Natural killer cell treated with Interleukin-12 subunit alpha and Interleukin-12 subunit beta and Interleukin-15 and Interleukin-18, amount 100 ng/mL, for 72 hours (primary cell): ENCODE data around the gene CLRN3. TPM values are rescaled to one million over a fixed set of nuclear protein-coding genes. Genes with fewer than 3 reads are reported as not detected.
A peak's percentile ranks its signal among the peaks of the same experiment; 100 is the strongest.

Experiments
- ATAC-seq, 2 donors: fragments of 150-1000 bp; cut with Tn5 transposase in 1 of 2; sonication (Bioruptor Pico), chemical (Tn5 transposase) in 1 of 2; 2 replicates each; pipeline ENCODE4 v1.10.0; 2021
- DNase-seq: peaks from one replicate; pipeline ENCODE4 v3.0.0; 2022; ENCODE audit warnings: low spot score
- H3K27ac Mint-ChIP-seq, 2 donors: 1 replicate in 1 of 2; 2 replicates in 1 of 2; pipeline ENCODE4 v1.8.0; 2022; ENCODE audit warnings: mixed read lengths in 2 of 2, mild to moderate bottlenecking in 1 of 2, moderate library complexity in 1 of 2
- H3K27me3 Mint-ChIP-seq, 2 donors: 1 replicate in 1 of 2; 2 replicates in 1 of 2; pipeline ENCODE4 v1.8.0; 2022; ENCODE audit warnings: mixed read lengths in 2 of 2
- H3K36me3 Mint-ChIP-seq: one replicate; pipeline ENCODE4 v1.8.0; 2022; ENCODE audit warnings: mixed read lengths
- H3K4me1 Mint-ChIP-seq, 2 donors: 1 replicate in 1 of 2; 2 replicates in 1 of 2; pipeline ENCODE4 v1.8.0; 2022; ENCODE audit warnings: low read depth in 2 of 2, mixed read lengths in 2 of 2, mild to moderate bottlenecking in 1 of 2
- H3K4me3 Mint-ChIP-seq: one replicate; pipeline ENCODE4 v1.8.0; 2022; ENCODE audit warnings: mixed read lengths
- H3K9me3 Mint-ChIP-seq: 2 replicates; pipeline ENCODE4 v1.8.0; 2022; ENCODE audit warnings: mixed read lengths
- total RNA-seq, 2 donors: library from RNA; stranded (reverse); gene quantifications; one replicate each; pipeline ENCODE4 v1.2.3, GENCODE V29; 2022

CLRN3 gene
- total RNA-seq, 2 donors from 2014 or later: not detected

GRCh38 chr10:127911218-127911866 is 18.6 kb upstream of the CLRN3 start:
- no peak for DNase-seq
- H3K4me3 Mint-ChIP-seq: no peak overlapping the region
- no peaks in the 10 kb centered on the region for H3K9me3 Mint-ChIP-seq
- H3K36me3 Mint-ChIP-seq: no peaks in the 10 kb centered on the region
- no peak for ATAC-seq
- H3K27ac Mint-ChIP-seq: no peak overlapping the region
- peaks cover 4 to 8% of the 10 kb centered on the region in 2 donors for H3K27me3 Mint-ChIP-seq
- peaks cover 8 to 11% of the 10 kb centered on the region in 2 donors for H3K4me1 Mint-ChIP-seq

GRCh38 chr10:127910464-127910770 is 17.7 kb upstream of the CLRN3 start:
- Mint-ChIP-seq H3K27ac (peak overlapping the region in 1 of 2 donors; percentile 18), H3K36me3 (no peaks in the 10 kb centered on the region), H3K9me3 (no peaks in the 10 kb centered on the region), H3K27me3 (peaks cover 7 to 8% of the 10 kb centered on the region in 2 donors), H3K4me1 (peaks cover 8 to 13% of the 10 kb centered on the region in 2 donors), H3K4me3 (no peak overlapping the region)
- DNase-seq (no peak), ATAC-seq (no peak)

DNA sequence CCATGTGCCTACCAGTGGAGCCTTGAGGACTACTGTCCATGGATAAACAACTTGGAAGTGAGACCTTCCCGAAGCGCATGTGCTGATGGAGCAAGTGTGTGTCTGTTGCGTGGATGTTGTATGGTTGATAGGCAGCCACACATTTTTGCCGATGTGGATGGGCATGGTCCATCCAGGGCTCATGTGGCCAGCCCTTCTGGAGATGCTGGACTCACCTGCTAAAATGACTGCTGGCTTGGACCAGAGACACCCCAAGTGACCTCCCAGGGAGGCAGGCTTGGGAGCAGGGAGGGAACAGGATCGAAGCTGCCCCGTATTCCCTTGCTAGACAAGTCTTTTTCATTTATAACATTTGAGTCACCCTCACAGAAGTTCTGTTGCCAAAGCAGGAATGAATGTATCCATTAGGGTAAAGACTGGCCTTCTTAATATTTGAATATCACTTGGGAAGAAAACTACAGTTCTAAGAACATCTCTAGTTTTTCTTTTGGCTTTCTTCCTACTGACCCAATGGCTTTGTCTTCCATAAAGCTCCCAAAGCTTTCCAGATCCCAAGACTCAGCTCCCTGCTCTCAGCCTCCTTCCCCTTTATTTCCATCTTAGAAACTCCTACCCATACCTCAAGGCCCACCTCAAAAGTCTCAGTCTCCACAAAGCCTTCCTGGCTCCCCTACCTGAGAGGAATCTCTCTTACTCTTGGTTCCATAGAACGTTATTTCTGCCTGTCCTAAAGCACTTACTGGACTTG is 17.1 kb upstream of the CLRN3 start:
- no peaks in the 10 kb centered on the region for H3K36me3 Mint-ChIP-seq
- H3K9me3 Mint-ChIP-seq: no peaks in the 10 kb centered on the region
- H3K27ac Mint-ChIP-seq: peak overlapping the region in 1 of 2 donors; percentile 18
- peaks cover 8 to 13% of the 10 kb centered on the region in 2 donors for H3K4me1 Mint-ChIP-seq
- peaks cover 8 to 11% of the 10 kb centered on the region in 2 donors for H3K27me3 Mint-ChIP-seq
- ATAC-seq: no peak
- DNase-seq: no peak
- peak overlapping the region; percentile 28 for H3K4me3 Mint-ChIP-seq

GRCh38 chr10:127908959-127909267 is 16.2 kb upstream of the CLRN3 start:
- no peaks in the 10 kb centered on the region for H3K9me3 Mint-ChIP-seq
- no peaks in the 10 kb centered on the region for H3K36me3 Mint-ChIP-seq
- H3K4me3 Mint-ChIP-seq: no peak overlapping the region
- DNase-seq (no peak), ATAC-seq (no peak)
- peaks cover 15 to 17% of the 10 kb centered on the region in 2 donors for H3K27me3 Mint-ChIP-seq
- no peak overlapping the region for H3K27ac Mint-ChIP-seq
- H3K4me1 Mint-ChIP-seq: peaks cover 8 to 16% of the 10 kb centered on the region in 2 donors

- peaks cover 8 to 16% of the 10 kb centered on the region in 2 donors for H3K4me1 Mint-ChIP-seq
- H3K27ac Mint-ChIP-seq: no peak overlapping the region
- H3K27me3 Mint-ChIP-seq: peaks cover 19 to 20% of the 10 kb centered on the region in 2 donors
- H3K4me3 Mint-ChIP-seq: peak overlapping the region; percentile 49
- no peaks in the 10 kb centered on the region for H3K9me3 Mint-ChIP-seq
- no peaks in the 10 kb centered on the region for H3K36me3 Mint-ChIP-seq
- no peak for ATAC-seq
- no peak for DNase-seq
These were observed 15.6 kb upstream of the CLRN3 start for GRCh38 chr10:127908106-127908958.

GRCh38 chr10:127907411-127908105 is 14.8 kb upstream of the CLRN3 start:
- Mint-ChIP-seq H3K27me3 (peaks cover 19 to 28% of the 10 kb centered on the region in 2 donors), H3K4me1 (peaks cover 8 to 14% of the 10 kb centered on the region in 2 donors)
- ATAC-seq: peak; percentile 39 to 48

DNA sequence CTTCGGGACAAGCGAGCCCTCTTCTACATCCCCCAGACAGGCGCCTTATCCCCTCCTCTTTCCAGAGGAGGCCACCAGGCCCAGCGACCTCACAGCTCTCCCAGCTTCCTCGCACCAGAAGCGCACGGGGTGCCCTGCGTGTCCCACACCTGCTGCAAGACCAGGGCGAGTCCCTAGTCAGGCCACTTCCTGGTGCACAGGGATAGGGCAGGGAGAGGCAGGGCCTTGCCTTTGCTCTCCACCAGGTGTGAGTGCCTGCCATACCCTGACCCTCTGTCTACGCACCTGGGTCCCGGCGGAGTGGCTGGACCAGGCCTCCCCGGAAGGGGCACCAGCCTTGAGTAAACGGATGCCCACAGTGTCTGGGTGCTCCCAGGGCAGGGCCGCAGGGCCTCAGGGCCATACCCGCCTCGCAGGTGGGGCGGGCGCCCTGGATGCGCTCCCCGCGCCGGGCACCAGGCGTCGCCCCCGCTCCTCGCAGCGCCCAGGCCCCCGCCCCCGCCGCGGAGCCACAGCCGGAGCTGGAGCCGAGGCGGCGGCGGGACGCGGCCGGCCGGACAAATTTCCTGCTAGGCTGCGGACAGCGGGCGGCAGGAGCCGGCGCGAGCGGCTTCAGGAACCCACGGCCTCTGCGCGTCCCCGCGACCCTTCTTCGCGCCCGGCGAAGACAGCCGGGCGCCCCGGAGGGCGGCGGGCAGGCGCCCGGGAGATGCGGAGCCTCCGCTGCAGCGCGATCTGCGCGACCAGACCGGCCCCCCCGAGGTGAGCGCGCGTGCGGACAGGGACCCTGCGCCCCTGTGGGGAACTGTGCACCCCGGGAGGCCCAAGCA is 14.0 kb upstream of the CLRN3 start, which contains the start of gene PTPRE:
Gene PTPRE (plus strand): TSS at position 556 of the 830 bp plus-strand sequence. CDS start 133,779 bp downstream, outside the sequence.
- DNase-seq: peak; percentile 84
- peaks cover 8 to 13% of the 10 kb centered on the region in 2 donors for H3K4me1 Mint-ChIP-seq
- H3K27me3 Mint-ChIP-seq: peaks cover 19 to 33% of the 10 kb centered on the region in 2 donors
- peak; percentile 96 to 97 for ATAC-seq
- no peaks in the 10 kb centered on the region for H3K36me3 Mint-ChIP-seq
- H3K27ac Mint-ChIP-seq: no peak within 1 kb of the TSS
- H3K4me3 Mint-ChIP-seq: peak within 1 kb of the TSS; percentile 49
- H3K9me3 Mint-ChIP-seq: no peaks in the 10 kb centered on the region

More at GRCh38 chr10:127907411-127908105, 14.8 kb upstream of the CLRN3 start:
- Mint-ChIP-seq H3K4me3 (peak overlapping the region; percentile 49), H3K36me3 (no peaks in the 10 kb centered on the region), H3K9me3 (no peaks in the 10 kb centered on the region), H3K27ac (no peak overlapping the region)
- no peak for DNase-seq

- DNase-seq (no peak), ATAC-seq (no peak)
- peak overlapping the region in 1 of 2 donors; percentile 26 for H3K27ac Mint-ChIP-seq
- H3K4me3 Mint-ChIP-seq: no peak overlapping the region
- no peaks in the 10 kb centered on the region for H3K36me3 Mint-ChIP-seq
- peaks cover 8 to 13% of the 10 kb centered on the region in 2 donors for H3K4me1 Mint-ChIP-seq
- H3K27me3 Mint-ChIP-seq: peaks cover 19 to 36% of the 10 kb centered on the region in 2 donors
- H3K9me3 Mint-ChIP-seq: no peaks in the 10 kb centered on the region
These were observed 13.1 kb upstream of the CLRN3 start for GRCh38 chr10:127905848-127906261.

DNA sequence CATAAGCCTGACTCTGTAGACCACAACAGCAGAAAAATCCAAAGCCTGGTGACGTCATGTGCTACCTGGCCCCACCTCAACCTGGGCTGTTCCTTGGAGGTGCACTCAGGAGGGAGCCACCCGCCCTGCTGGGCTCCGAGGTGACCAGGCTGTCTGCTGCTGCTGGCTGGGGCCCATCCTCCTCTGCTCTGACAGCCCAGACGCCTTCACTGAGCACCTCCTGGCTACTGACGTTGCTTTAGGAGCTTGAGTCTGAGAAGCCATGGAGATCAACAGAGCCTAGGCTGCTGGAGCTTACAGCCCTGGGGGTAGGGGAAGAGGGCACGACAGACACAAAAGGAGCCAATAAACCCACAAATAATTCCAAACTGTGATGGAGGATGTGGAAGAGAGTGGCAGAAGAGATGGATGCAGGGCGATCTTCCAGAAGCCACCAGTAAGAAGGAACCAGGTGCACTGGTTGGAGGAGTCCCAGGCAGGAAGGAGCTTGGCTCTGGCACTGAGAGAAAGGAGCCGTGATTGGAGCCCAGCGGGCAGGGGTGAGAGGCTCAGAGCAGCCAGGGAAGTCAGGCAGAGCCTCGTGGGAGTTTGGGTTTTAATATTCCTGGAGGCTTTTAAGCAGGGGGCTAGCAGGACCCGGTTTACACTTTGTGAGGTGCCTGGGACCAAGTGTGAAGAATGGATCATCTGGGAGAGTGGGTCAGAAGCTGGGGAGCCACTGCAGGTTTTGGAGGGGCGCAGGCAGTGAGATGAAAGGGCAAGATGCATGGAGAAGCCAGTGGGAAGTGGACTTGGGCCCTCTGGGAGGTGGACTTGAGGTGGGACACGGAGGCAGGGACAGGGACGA is 12.5 kb upstream of the CLRN3 start:
- no peak overlapping the region for H3K4me3 Mint-ChIP-seq
- peak overlapping the region in 1 of 2 donors; percentile 26 for H3K27ac Mint-ChIP-seq
- H3K27me3 Mint-ChIP-seq: peaks cover 19 to 32% of the 10 kb centered on the region in 2 donors
- DNase-seq (no peak), ATAC-seq (no peak)
- no peaks in the 10 kb centered on the region for H3K36me3 Mint-ChIP-seq
- H3K4me1 Mint-ChIP-seq: peaks cover 2 to 11% of the 10 kb centered on the region in 2 donors
- no peaks in the 10 kb centered on the region for H3K9me3 Mint-ChIP-seq

DNA sequence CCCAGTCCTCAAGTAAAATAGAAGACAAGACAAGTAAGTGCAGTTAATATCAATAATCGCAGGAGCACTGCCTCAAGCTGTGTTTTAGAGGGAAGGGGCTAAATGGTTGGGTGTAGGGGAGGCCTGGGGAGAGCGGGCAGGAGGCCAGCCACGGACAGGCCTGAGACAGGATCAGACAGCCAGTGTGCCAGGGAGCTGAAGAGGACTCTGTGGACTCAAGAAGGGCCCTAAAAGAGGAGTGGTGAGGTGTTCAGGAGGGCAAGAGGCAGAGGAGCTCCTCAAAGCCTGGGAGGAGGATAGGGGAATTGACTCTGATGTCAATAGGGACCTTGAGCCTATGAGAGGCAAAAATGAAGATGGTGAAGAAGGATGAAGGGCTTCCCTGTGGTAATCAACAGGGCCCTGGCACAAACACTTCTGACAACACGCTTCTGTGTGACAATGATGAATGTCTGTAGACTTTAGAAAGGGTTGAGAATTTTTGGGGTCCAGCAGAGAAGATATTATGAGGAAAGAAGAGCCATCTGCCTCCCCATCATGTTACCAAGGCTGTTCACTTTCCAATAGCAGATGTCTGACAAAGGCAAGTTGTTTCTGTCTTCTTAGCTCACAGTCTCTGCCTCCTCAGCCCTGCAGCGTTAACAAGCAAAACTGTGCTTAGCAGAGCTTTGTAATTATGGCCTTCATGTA is 11.7 kb upstream of the CLRN3 start:
- Mint-ChIP-seq H3K27ac (no peak overlapping the region), H3K27me3 (peaks cover 24 to 33% of the 10 kb centered on the region in 2 donors)

GRCh38 chr10:127903789-127904188 is 11.0 kb upstream of the CLRN3 start:
- no peak for DNase-seq
- Mint-ChIP-seq H3K27ac (no peak overlapping the region), H3K27me3 (peaks cover 29 to 40% of the 10 kb centered on the region in 2 donors), H3K4me3 (no peak overlapping the region), H3K9me3 (no peaks in the 10 kb centered on the region), H3K36me3 (no peaks in the 10 kb centered on the region), H3K4me1 (peaks cover 0 to 7% of the 10 kb centered on the region in 2 donors)
- ATAC-seq: no peak

More for the DNA sequence above, 11.7 kb upstream of the CLRN3 start:
- Mint-ChIP-seq H3K4me1 (peaks cover 0 to 9% of the 10 kb centered on the region in 2 donors), H3K4me3 (no peak overlapping the region), H3K36me3 (no peaks in the 10 kb centered on the region), H3K9me3 (no peaks in the 10 kb centered on the region)
- DNase-seq (no peak), ATAC-seq (no peak)
